ENCODE results near the gene STKLD1. TPM values are rescaled to one million over a fixed set of nuclear protein-coding genes. Genes with fewer than 3 reads are reported as not detected.
"Not testable (repeated sequence)": the region's sequence is repeated elsewhere in the genome, so short reads cannot be mapped to it uniquely, and the experiment has no call there.

Gene STKLD1
- total and polyA plus RNA-seq, 8 donors = 0.82 to 6.1 (median 3.4) TPM

GRCh38 chr9:133334161-133334560, 42.0 kb upstream of the STKLD1 start:
- no peak for TF ChIP-seq CTCF (IDR thresholded peaks at IDR 0.05)
- Histone ChIP-seq H3K36me3 (peaks cover 0 to 50% of the 10 kb centered on the region in 2 donors), H3K4me3 (peak overlapping the region in 1 of 2 donors; percentile 77), H3K27ac (no peak overlapping the region), H3K27me3 (no peaks in the 10 kb centered on the region), H3K4me1 (peaks cover 14 to 32% of the 10 kb centered on the region in 2 donors), H3K9me3 (no peaks in the 10 kb centered on the region)
- ATAC-seq = no peak
- peak in 1 of 4 donors; percentile 62 for DNase-seq
- intact Hi-C loops (cut with DNase I) = no loop called here

- H3K36me3 ChIP-seq = peaks cover 0 to 56% of the 10 kb centered on the region in 2 donors
- H3K4me3 ChIP-seq = peak overlapping the region; percentile 77 to 94
- ATAC-seq = not testable (repeated sequence)
Measured at GRCh38 chr9:133334888-133335287, 41.3 kb upstream of the STKLD1 start.

GRCh38 chr9:133335924-133336811, 40.0 kb upstream of the STKLD1 start, which contains the start of gene SURF6:
Gene SURF6 (minus strand): TSS chr9:133336188. CDS start chr9:133336132, 56 bp downstream.
- H3K4me1 ChIP-seq = peaks cover 14 to 53% of the 10 kb centered on the region in 2 donors
- no peaks in the 10 kb centered on the region for H3K27me3 ChIP-seq
- H3K9me3 ChIP-seq = no peaks in the 10 kb centered on the region
- intact Hi-C loops (cut with DNase I) = no loop called here
- DNase-seq (peak; percentile 77 to 99 (median 90)), ATAC-seq (peak; percentile 98)
- H3K4me3 ChIP-seq = peak within 1 kb of the TSS; percentile 77 to 94
- H3K27ac ChIP-seq = peak within 1 kb of the TSS in 1 of 2 donors; percentile 76
- H3K36me3 ChIP-seq = peaks cover 0 to 56% of the 10 kb centered on the region in 2 donors
- no peak for TF ChIP-seq CTCF (IDR thresholded peaks at IDR 0.05)

More at GRCh38 chr9:133334888-133335287, 41.3 kb upstream of the STKLD1 start:
- peaks cover 14 to 40% of the 10 kb centered on the region in 2 donors for H3K4me1 ChIP-seq
- H3K27ac ChIP-seq; H3K9me3 ChIP-seq; intact Hi-C loops (cut with DNase I); H3K27me3 ChIP-seq: not testable (repeated sequence)
- DNase-seq = peak in 1 of 4 donors; percentile 20

- Histone ChIP-seq H3K36me3 (peaks cover 0 to 58% of the 10 kb centered on the region in 2 donors), H3K4me1 (peaks cover 12 to 63% of the 10 kb centered on the region in 2 donors), H3K4me3 (no peak overlapping the region), H3K9me3 (no peaks in the 10 kb centered on the region), H3K27ac (peak overlapping the region in 1 of 2 donors; percentile 85), H3K27me3 (no peaks in the 10 kb centered on the region)
- intact Hi-C loops (cut with DNase I) = no loop called here
- ATAC-seq (no peak), DNase-seq (peak in 1 of 4 donors; percentile 10)
- no peak for TF ChIP-seq CTCF (IDR thresholded peaks at IDR 0.05)
Measured at GRCh38 chr9:133339641-133340040, 36.5 kb upstream of the STKLD1 start.

GRCh38 chr9:133340256-133340655, 35.9 kb upstream of the STKLD1 start:
- DNase-seq = peak in 1 of 4 donors; percentile 33
- intact Hi-C loops (cut with DNase I) = no loop called here
- no peaks in the 10 kb centered on the region for H3K27me3 ChIP-seq

More at GRCh38 chr9:133340256-133340655, 35.9 kb upstream of the STKLD1 start:
- peak overlapping the region; percentile 10 to 85 for H3K27ac ChIP-seq
- peaks cover 0 to 64% of the 10 kb centered on the region in 2 donors for H3K36me3 ChIP-seq
- H3K9me3 ChIP-seq = no peaks in the 10 kb centered on the region
- peaks cover 6 to 56% of the 10 kb centered on the region in 2 donors for H3K4me1 ChIP-seq
- TF ChIP-seq CTCF (IDR thresholded peaks at IDR 0.05) = no peak
- peak overlapping the region in 1 of 2 donors; percentile 20 for H3K4me3 ChIP-seq
- no peak for ATAC-seq
